Effector memory CD4-positive, alpha-beta T cell (primary cell): ENCODE data around the gene TMEM95.

Experiments used
- DNase-seq, 3 donors: peaks; one replicate each; pipeline ENCODE4 v3.0.0-alpha.2; 2020
- H3K27ac ChIP-seq: 2 replicates; pipeline ENCODE4 v1.7.0; 2013; ENCODE audit warnings: mild to moderate bottlenecking, low read length, moderate library complexity; ENCODE audit not compliant: insufficient read depth, poor library complexity, severe bottlenecking
- H3K27me3 ChIP-seq: replicated peaks from 2 replicates; pipeline ENCODE4 v1.7.0; 2013; ENCODE audit warnings: mild to moderate bottlenecking, low read length; ENCODE audit not compliant: insufficient read depth, control insufficient read depth, poor library complexity, severe bottlenecking
- H3K36me3 ChIP-seq: 2 replicates; pipeline ENCODE4 v1.7.0; 2013; ENCODE audit warnings: mild to moderate bottlenecking, low read length, moderate library complexity; ENCODE audit not compliant: control insufficient read depth, insufficient read depth
- H3K4me1 ChIP-seq: 2 replicates; pipeline ENCODE4 v1.7.0; 2013; ENCODE audit warnings: low read length, mild to moderate bottlenecking; ENCODE audit not compliant: control insufficient read depth, insufficient read depth, poor library complexity, severe bottlenecking
- H3K4me3 ChIP-seq: 2 replicates; pipeline ENCODE4 v1.7.0; 2013; ENCODE audit warnings: low read length, low read depth, mild to moderate bottlenecking; ENCODE audit not compliant: insufficient read depth, poor library complexity, severe bottlenecking
- H3K9me3 ChIP-seq: 2 replicates; pipeline ENCODE4 v1.7.0; 2013; ENCODE audit warnings: mild to moderate bottlenecking, low read length, moderate library complexity; ENCODE audit not compliant: control insufficient read depth

Gene TMEM95

DNA sequence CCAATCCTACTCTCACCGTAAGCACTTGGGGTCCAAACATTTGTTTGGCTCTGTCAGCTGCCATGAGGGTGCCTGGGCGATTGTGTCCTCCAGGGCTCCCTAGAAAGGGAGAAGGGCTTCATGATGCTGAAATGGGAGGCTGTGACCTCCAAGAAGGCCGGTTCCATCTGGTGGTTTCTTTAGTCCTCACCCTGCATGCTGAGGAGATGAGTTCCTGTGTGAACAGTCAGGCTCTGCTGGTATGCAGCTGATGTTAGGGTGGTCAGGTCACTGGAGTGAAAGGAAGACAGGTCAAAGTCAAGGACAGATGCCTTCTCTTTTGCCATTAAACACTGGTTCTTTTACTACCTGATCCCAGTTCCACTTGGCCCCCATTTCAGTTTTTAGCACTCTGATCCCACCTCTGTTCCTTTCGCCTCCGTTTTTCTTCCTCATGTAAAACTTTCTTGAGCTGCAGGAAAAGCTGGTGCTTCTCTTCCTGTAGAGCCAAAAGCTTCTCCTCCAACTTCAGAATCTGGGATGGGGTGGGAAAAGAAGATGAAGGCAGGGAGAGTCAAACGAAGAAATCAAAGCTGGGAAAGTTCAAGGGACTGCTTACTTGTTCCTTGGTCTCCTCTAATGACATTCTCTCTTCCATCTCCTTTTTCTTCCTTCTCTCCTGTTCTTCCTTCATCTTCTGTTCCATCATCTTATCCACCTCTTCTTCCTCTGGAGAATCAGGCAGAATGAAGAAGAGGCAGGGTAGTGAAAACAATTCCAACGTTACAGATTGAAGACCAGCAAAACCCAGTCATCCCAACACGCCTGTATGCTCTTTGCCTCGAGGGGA is 40.9 kb upstream of the TMEM95 start:
- Histone ChIP-seq H3K36me3 (peaks cover 72% of the 10 kb centered on the region), H3K4me1 (peaks cover 46% of the 10 kb centered on the region), H3K27ac (peak overlapping the region; percentile 75), H3K9me3 (no peaks in the 10 kb centered on the region), H3K27me3 (no peaks in the 10 kb centered on the region), H3K4me3 (peak overlapping the region; percentile 63)
- DNase-seq = no peak

DNA sequence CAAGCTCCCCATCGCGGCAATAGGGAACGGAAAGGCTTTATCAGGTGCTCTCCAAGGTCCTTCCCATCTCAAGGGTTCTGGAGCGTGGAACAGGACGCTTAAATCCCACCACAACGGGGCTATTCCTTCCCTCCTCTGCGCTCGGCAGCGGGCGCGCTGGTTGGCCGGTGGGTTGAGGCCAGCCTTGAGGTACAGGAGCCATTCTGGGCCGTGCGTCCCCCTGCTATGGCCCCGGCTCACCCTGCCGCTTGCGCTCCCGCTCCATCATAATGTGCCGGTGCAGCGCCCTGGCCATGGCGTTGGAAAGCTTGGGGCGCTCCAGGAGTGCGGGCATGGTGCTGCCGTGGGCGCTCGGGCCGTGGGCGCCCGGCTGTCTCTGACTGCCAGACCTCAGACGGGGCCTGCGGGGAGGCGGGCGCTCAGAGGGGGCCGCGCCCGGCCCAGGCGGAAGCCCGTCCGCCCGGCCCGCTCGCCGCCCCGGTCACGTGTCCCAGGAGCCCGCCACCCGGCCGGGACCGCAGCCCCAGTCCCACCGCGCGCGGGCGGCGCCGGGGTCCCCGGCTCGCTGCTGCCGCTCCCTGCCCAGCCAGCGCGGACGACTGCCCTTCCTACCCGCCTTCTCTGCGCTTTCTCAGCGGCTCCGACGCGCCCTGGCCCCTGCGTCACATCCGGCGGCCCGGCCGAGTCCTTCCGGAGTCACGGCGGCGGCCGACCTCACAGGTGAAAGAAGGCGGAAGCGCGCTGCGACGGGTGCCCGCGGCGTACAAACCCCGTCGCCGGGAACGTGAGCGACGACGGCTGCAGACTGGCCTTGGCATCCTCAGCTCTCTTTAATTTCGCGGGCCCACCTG is 40.0 kb upstream of the TMEM95 start, which contains the start of gene GPS2:
Gene GPS2 (minus strand): TSS at position 642 of the 851 bp plus-strand sequence. CDS start 308 bp downstream, at position 334.
- peaks cover 63% of the 10 kb centered on the region for H3K36me3 ChIP-seq
- DNase-seq = peak; percentile 86 to 92 (median 88)
- peaks cover 38% of the 10 kb centered on the region for H3K4me1 ChIP-seq
- H3K27me3 ChIP-seq = no peaks in the 10 kb centered on the region
- no peaks in the 10 kb centered on the region for H3K9me3 ChIP-seq
- peak within 1 kb of the TSS; percentile 75 for H3K27ac ChIP-seq
- H3K4me3 ChIP-seq = peak within 1 kb of the TSS; percentile 63

DNA sequence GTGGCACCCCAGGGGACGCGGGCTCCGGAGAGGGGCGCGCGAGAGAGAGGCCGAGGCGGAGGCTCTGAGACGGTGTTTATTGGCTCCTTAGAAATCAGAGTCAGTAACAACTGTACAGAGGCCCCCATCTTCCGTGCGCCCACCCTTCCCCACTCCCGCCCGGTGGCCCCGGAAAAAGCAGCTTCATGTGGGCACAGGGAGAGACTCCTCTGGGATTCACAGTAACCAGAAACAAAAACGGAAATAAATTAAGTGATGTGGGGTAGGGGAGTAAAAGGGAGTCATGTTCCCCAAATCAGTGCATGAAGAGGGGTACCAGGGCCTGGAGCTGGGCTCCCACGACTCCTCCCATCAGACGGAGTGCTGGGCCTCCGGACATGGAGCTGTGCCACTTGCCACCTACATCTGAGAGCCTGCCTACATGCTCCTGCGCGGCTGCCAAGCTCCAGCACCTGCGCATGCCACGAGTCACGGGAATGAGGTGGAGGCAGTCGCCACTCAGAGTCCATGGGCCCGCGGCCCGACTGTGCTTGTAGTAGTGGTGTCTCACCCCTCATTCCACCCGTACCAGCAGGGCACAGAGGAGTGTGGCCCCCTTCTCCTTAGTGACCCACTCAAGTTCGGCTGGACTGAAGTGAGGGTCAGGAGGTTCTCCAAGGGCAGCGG is 39.3 kb upstream of the TMEM95 start:
- Histone ChIP-seq H3K27me3 (no peaks in the 10 kb centered on the region), H3K4me1 (peaks cover 30% of the 10 kb centered on the region), H3K27ac (peak overlapping the region; percentile 75), H3K4me3 (peak overlapping the region; percentile 63), H3K9me3 (no peaks in the 10 kb centered on the region), H3K36me3 (peaks cover 61% of the 10 kb centered on the region)
- DNase-seq = no peak

DNA sequence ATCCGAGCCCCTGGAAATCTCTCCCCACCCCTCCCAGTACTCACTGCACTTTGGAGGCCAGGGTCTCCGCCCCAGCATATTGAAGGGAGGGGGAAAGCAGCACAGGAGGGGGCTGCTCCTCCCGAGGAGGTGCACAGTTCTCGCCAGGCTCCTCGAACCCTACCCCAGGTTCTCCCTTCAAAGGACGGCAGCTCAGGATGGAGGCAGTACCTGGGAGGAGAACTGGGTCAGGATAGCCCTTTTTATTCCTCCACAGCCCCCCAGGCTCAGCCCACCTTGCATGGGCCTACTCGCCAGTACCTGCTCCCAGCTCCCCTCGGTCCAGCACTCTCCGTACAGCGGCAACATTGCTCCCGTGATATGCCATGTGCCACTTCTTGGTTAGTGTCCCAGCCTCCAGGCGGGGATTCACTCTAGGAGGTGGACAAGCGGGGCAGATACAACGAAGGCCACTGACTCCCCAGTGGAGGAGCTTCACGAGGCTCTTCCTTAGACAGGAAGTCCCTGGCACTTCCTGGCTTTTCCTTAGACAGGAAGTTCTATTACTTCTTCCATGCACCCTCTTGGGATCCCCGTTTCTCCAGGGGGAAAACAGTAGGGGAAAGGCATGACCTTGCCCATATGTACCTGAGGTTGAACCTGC is 37.7 kb upstream of the TMEM95 start:
- no peak for DNase-seq

DNA sequence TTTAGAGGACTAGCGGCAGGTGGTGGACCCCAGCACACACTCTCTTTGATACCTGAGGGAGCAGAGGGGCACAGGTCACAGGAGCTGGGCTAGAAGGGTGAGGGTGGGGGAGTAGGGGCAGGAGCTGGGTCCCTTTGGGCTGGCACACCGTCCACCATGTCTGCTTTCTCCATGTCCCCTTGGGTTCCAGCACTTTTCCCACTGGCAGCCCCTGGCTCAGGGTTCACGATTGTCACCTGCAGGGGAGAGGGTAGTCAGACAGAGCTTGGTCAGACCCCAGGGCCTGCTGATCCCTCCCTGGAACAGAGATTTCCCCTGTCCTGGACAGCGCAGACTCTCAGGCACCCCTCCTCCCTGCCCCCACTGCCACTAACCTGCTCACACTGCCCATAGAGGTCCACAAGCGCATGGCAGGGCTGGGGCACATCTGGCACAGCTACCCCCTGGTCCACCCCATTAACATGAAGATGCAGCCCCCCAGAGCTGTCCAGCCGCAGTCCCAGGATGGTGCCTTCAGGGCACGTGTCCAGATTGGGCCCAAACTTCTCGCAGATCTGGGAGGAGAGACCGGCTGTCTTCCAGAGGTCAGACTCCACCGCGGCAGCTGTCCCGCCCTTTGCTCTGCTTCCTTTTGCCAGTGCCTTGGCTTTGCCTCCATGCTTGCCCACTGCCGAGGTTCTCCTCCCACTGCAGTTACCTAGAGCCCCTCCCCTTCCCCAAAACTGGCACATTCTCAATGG is 36.7 kb upstream of the TMEM95 start:
- Histone ChIP-seq H3K27ac (no peak overlapping the region), H3K4me3 (no peak overlapping the region), H3K36me3 (peaks cover 62% of the 10 kb centered on the region), H3K4me1 (peaks cover 20% of the 10 kb centered on the region), H3K9me3 (no peaks in the 10 kb centered on the region), H3K27me3 (no peaks in the 10 kb centered on the region)
- DNase-seq = no peak

More for the DNA sequence above, 37.7 kb upstream of the TMEM95 start:
- Histone ChIP-seq H3K27me3 (no peaks in the 10 kb centered on the region), H3K4me1 (peaks cover 28% of the 10 kb centered on the region), H3K4me3 (no peak overlapping the region), H3K27ac (no peak overlapping the region), H3K9me3 (no peaks in the 10 kb centered on the region), H3K36me3 (peaks cover 64% of the 10 kb centered on the region)

DNA sequence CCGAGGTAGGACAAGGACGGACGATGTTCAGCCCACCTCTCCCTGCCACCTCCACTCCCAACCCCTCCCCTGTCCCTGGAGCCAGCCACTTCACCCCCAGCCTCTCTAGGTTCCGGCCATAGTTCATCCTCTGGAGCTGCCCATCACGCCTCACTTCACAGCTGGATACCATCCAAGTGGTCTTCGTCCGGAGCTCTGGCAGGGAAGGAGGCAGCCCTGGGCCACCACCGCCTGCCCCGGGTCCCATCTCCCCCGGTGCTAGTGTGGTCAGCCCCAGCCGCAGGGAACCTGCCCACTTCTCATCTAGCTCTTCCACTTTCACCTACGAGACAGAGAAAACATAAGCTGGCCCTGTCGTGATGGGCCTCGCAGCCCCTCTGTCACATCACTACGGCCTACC is 33.5 kb upstream of the TMEM95 start:
- Histone ChIP-seq H3K4me3 (no peak overlapping the region), H3K27me3 (no peaks in the 10 kb centered on the region), H3K9me3 (no peaks in the 10 kb centered on the region), H3K27ac (no peak overlapping the region), H3K4me1 (peaks cover 8% of the 10 kb centered on the region), H3K36me3 (peaks cover 74% of the 10 kb centered on the region)
- no peak for DNase-seq

DNA sequence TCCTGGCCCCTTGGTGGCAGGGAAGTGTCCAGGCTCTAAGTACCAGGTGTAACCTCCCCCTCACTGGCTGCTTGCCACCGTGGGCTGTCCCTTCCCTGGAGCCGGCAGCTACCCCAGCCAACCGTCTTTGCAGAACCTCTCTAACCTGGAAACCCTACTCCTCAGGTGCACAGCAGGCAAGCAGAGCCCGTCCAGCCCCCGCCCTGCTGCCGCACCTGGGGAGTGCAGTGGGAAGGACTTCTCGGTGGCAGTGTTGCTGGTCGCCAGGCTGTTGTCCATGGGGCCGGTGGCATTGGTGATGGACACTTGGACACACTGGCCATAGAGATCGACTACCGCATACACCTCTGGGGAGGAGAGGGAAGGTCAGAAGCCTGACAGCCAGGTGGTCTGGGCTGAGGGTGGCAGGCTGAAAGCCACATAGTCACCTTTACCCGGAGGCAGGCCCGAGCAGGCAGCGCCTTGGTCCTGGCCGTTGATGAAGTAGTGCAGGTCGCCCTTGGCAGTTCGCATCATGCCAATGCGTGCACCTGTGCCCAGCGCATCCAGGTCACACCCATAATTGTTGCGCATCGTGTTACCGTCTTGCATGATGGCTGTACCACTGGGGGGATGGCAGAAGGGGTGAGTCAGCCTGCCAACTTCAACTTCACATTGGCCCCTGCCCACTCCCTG is 32.3 kb upstream of the TMEM95 start:
- no peak overlapping the region for H3K4me3 ChIP-seq
- no peaks in the 10 kb centered on the region for H3K27me3 ChIP-seq
- no peak for DNase-seq
- H3K9me3 ChIP-seq = no peaks in the 10 kb centered on the region
- peaks cover 8% of the 10 kb centered on the region for H3K4me1 ChIP-seq
- H3K36me3 ChIP-seq = peaks cover 68% of the 10 kb centered on the region
- no peak overlapping the region for H3K27ac ChIP-seq

DNA sequence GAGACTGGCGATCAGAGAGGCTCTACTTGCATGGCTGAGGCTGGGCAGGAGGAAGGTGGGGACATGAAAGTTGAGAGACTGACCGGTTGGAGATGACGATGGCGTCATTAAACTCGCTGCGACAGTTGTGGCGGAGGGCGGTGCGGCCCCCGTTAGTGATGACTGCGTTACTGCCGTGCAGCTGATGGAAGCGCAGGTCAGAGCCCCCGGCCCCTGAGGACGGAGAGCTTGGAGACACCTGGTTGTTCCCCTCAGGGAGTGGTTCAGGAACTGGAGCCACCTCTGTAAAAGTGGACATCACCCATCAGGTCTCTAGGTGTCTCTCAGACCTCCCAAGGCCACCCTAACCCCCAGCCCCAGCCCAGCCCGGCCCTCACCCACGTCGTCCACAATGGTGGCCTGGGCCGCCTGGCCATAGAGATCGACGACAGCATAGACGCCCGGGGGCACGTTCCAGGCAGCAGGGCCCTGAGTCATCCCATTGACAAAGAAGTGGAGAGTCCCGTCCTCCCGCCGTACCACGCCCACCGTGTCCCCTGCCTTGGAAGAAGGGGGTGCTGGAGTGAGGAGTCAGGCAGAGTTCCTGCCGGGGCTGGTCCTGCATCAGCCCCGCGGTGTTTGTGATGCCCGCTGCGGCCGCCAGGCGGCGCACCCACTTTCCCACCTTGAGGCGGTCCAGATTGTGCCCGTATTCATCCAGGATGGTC is 31.1 kb upstream of the TMEM95 start:
- Histone ChIP-seq H3K4me3 (no peak overlapping the region), H3K4me1 (peaks cover 8% of the 10 kb centered on the region), H3K27ac (no peak overlapping the region), H3K9me3 (no peaks in the 10 kb centered on the region), H3K36me3 (peaks cover 56% of the 10 kb centered on the region), H3K27me3 (no peaks in the 10 kb centered on the region)
- DNase-seq = peak; percentile 38 to 59 (median 52)
